ENCODE data around the gene OTP. TPM values are rescaled to one million over a fixed set of nuclear protein-coding genes. Genes with fewer than 3 reads are reported as not detected.

Gene OTP
- total and polyA plus RNA-seq, 3 experiments from 2014 or later: not detected

- CTCF ChIA-PET: interaction anchor here (1.7 kb wide), 1 partner anchor 1504 kb away, joined by 4 read pairs; no protein-coding TSS in a partner anchor
- peaks cover 0 to 7% (median 0%) of the 10 kb centered on the region in 3 donors for H3K36me3 Mint-ChIP-seq
- POLR2A ChIA-PET: no interaction called here
Observed at GRCh38 chr5:77629509-77630113, 8.9 kb downstream of the OTP start.

GRCh38 chr5:77628840-77629508, 9.5 kb downstream of the OTP start:
- Mint-ChIP-seq H3K4me1 (peaks cover 21 to 32% (median 25%) of the 10 kb centered on the region in 3 donors), H3K4me3 (peak overlapping the region; percentile 69 to 88 (median 82)), H3K27ac (peak overlapping the region in 2 of 8 donors; percentile 35 to 55), H3K9me3 (peaks cover 22 to 32% (median 28%) of the 10 kb centered on the region in 5 donors), H3K27me3 (peaks cover 67 to 90% of the 10 kb centered on the region in 2 donors), H3K36me3 (peaks cover 0 to 7% (median 0%) of the 10 kb centered on the region in 3 donors)
- H3K4me1 ChIP-seq (ENCODE audit: insufficient read depth, low read length): peaks cover 17% of the 10 kb centered on the region
- H3K27me3 ChIP-seq (ENCODE audit: insufficient read depth, low read length, poor library complexity, severe bottlenecking): peaks cover 58% of the 10 kb centered on the region
- ChIA-PET CTCF (no interaction called here), POLR2A (no interaction called here)
- DNase-seq: no peak
- H3K36me3 ChIP-seq (ENCODE audit: insufficient read depth, low read length): no peaks in the 10 kb centered on the region
- no peak overlapping the region for H3K27ac ChIP-seq (ENCODE audit: low read depth, low read length)
- H3K9me3 ChIP-seq (ENCODE audit: low read length): no peaks in the 10 kb centered on the region
- H3K4me3 ChIP-seq (ENCODE audit: low read length): no peak overlapping the region

More at GRCh38 chr5:77629509-77630113, 8.9 kb downstream of the OTP start:
- no peaks in the 10 kb centered on the region for H3K9me3 ChIP-seq (ENCODE audit: low read length)
- H3K4me1 Mint-ChIP-seq: peaks cover 21 to 32% (median 25%) of the 10 kb centered on the region in 3 donors
- peaks cover 17% of the 10 kb centered on the region for H3K4me1 ChIP-seq (ENCODE audit: insufficient read depth, low read length)
- H3K36me3 ChIP-seq (ENCODE audit: insufficient read depth, low read length): no peaks in the 10 kb centered on the region
- peaks cover 66 to 90% of the 10 kb centered on the region in 2 donors for H3K27me3 Mint-ChIP-seq
- peaks cover 22 to 32% (median 29%) of the 10 kb centered on the region in 5 donors for H3K9me3 Mint-ChIP-seq
- peak overlapping the region in 2 of 8 donors; percentile 16 to 55 for H3K27ac Mint-ChIP-seq
- H3K4me3 Mint-ChIP-seq: peak overlapping the region; percentile 69 to 88 (median 82)
- no peak for DNase-seq
- H3K4me3 ChIP-seq (ENCODE audit: low read length): no peak overlapping the region
- peaks cover 63% of the 10 kb centered on the region for H3K27me3 ChIP-seq (ENCODE audit: insufficient read depth, low read length, poor library complexity, severe bottlenecking)
- H3K27ac ChIP-seq (ENCODE audit: low read depth, low read length): no peak overlapping the region

- H3K9me3 Mint-ChIP-seq: peaks cover 18 to 32% (median 22%) of the 10 kb centered on the region in 5 donors
- Histone ChIP-seq H3K36me3 (ENCODE audit: insufficient read depth, low read length) (no peaks in the 10 kb centered on the region), H3K27me3 (ENCODE audit: insufficient read depth, low read length, poor library complexity, severe bottlenecking) (peaks cover 49% of the 10 kb centered on the region), H3K9me3 (ENCODE audit: low read length) (no peaks in the 10 kb centered on the region), H3K27ac (ENCODE audit: low read depth, low read length) (no peak overlapping the region), H3K4me3 (ENCODE audit: low read length) (no peak overlapping the region), H3K4me1 (ENCODE audit: insufficient read depth, low read length) (peaks cover 17% of the 10 kb centered on the region)
- ChIA-PET POLR2A (no interaction called here), CTCF (no interaction called here)
- H3K4me3 Mint-ChIP-seq: no peak overlapping the region
- peaks cover 58 to 90% of the 10 kb centered on the region in 2 donors for H3K27me3 Mint-ChIP-seq
- H3K4me1 Mint-ChIP-seq: peaks cover 21 to 32% (median 25%) of the 10 kb centered on the region in 3 donors
- no peak for DNase-seq
- peaks cover 0 to 7% (median 0%) of the 10 kb centered on the region in 3 donors for H3K36me3 Mint-ChIP-seq
- H3K27ac Mint-ChIP-seq: peak overlapping the region in 1 of 8 donors; percentile 35
Observed at GRCh38 chr5:77627869-77628674, 10.4 kb downstream of the OTP start.

GRCh38 chr5:77623203-77623740, 15.2 kb downstream of the OTP start:
- ChIA-PET CTCF (no interaction called here), POLR2A (no interaction called here)
- Histone ChIP-seq H3K4me1 (ENCODE audit: insufficient read depth, low read length) (no peaks in the 10 kb centered on the region), H3K36me3 (ENCODE audit: insufficient read depth, low read length) (no peaks in the 10 kb centered on the region), H3K27me3 (ENCODE audit: insufficient read depth, low read length, poor library complexity, severe bottlenecking) (peaks cover 8% of the 10 kb centered on the region), H3K4me3 (ENCODE audit: low read length) (no peak overlapping the region), H3K9me3 (ENCODE audit: low read length) (no peaks in the 10 kb centered on the region), H3K27ac (ENCODE audit: low read depth, low read length) (no peak overlapping the region)
- no peak for DNase-seq
- no peaks in the 10 kb centered on the region for H3K4me1 Mint-ChIP-seq
- no peak overlapping the region for H3K4me3 Mint-ChIP-seq
- H3K9me3 Mint-ChIP-seq: peaks cover 3 to 6% (median 4%) of the 10 kb centered on the region in 5 donors
- no peak overlapping the region for H3K27ac Mint-ChIP-seq
- peaks cover 33 to 78% of the 10 kb centered on the region in 2 donors for H3K27me3 Mint-ChIP-seq
- no peaks in the 10 kb centered on the region for H3K36me3 Mint-ChIP-seq

- no peaks in the 10 kb centered on the region for H3K9me3 ChIP-seq (ENCODE audit: low read length)
- no peaks in the 10 kb centered on the region for H3K36me3 ChIP-seq (ENCODE audit: insufficient read depth, low read length)
- no peaks in the 10 kb centered on the region for H3K36me3 Mint-ChIP-seq
- H3K27ac ChIP-seq (ENCODE audit: low read depth, low read length): no peak overlapping the region
- H3K27ac Mint-ChIP-seq: no peak overlapping the region
- no peaks in the 10 kb centered on the region for H3K4me1 Mint-ChIP-seq
- no peak overlapping the region for H3K4me3 Mint-ChIP-seq
- H3K27me3 ChIP-seq (ENCODE audit: insufficient read depth, low read length, poor library complexity, severe bottlenecking): no peaks in the 10 kb centered on the region
- CTCF ChIA-PET: no interaction called here
- peaks cover 0 to 4% (median 0%) of the 10 kb centered on the region in 5 donors for H3K9me3 Mint-ChIP-seq
- no peak overlapping the region for H3K4me3 ChIP-seq (ENCODE audit: low read length)
- no peaks in the 10 kb centered on the region for H3K4me1 ChIP-seq (ENCODE audit: insufficient read depth, low read length)
- peaks cover 25 to 80% of the 10 kb centered on the region in 2 donors for H3K27me3 Mint-ChIP-seq
- POLR2A ChIA-PET: interaction anchor here (0.6 kb wide), 1 partner anchor 15 kb away, joined by 3 read pairs; no protein-coding TSS in a partner anchor
- DNase-seq: no peak
Observed at GRCh38 chr5:77621440-77621839, 17.1 kb downstream of the OTP start.

- no peaks in the 10 kb centered on the region for H3K4me1 Mint-ChIP-seq
- H3K27me3 Mint-ChIP-seq: peaks cover 28 to 75% of the 10 kb centered on the region in 2 donors
- H3K27me3 ChIP-seq (ENCODE audit: insufficient read depth, low read length, poor library complexity, severe bottlenecking): no peaks in the 10 kb centered on the region
Observed at GRCh38 chr5:77620405-77620804, 18.1 kb downstream of the OTP start.

GRCh38 chr5:77616920-77617319, 21.6 kb downstream of the OTP start:
- Histone ChIP-seq H3K27ac (ENCODE audit: low read depth, low read length) (no peak overlapping the region), H3K4me3 (ENCODE audit: low read length) (no peak overlapping the region), H3K9me3 (ENCODE audit: low read length) (no peaks in the 10 kb centered on the region), H3K36me3 (ENCODE audit: insufficient read depth, low read length) (no peaks in the 10 kb centered on the region), H3K27me3 (ENCODE audit: insufficient read depth, low read length, poor library complexity, severe bottlenecking) (no peaks in the 10 kb centered on the region), H3K4me1 (ENCODE audit: insufficient read depth, low read length) (no peaks in the 10 kb centered on the region)
- Mint-ChIP-seq H3K36me3 (no peaks in the 10 kb centered on the region), H3K4me3 (no peak overlapping the region), H3K4me1 (no peaks in the 10 kb centered on the region), H3K9me3 (peaks cover 0 to 2% (median 0%) of the 10 kb centered on the region in 5 donors), H3K27me3 (peaks cover 21 to 48% of the 10 kb centered on the region in 2 donors), H3K27ac (no peak overlapping the region)
- CTCF ChIA-PET: no interaction called here
- POLR2A ChIA-PET: no interaction called here
- DNase-seq: no peak

More at GRCh38 chr5:77620405-77620804, 18.1 kb downstream of the OTP start:
- Histone ChIP-seq H3K9me3 (ENCODE audit: low read length) (no peaks in the 10 kb centered on the region), H3K36me3 (ENCODE audit: insufficient read depth, low read length) (no peaks in the 10 kb centered on the region), H3K4me3 (ENCODE audit: low read length) (no peak overlapping the region), H3K4me1 (ENCODE audit: insufficient read depth, low read length) (no peaks in the 10 kb centered on the region), H3K27ac (ENCODE audit: low read depth, low read length) (no peak overlapping the region)
- Mint-ChIP-seq H3K4me3 (no peak overlapping the region), H3K27ac (no peak overlapping the region), H3K9me3 (peaks cover 0 to 2% (median 0%) of the 10 kb centered on the region in 5 donors), H3K36me3 (no peaks in the 10 kb centered on the region)
- ChIA-PET POLR2A (no interaction called here), CTCF (no interaction called here)
- DNase-seq: no peak

Measured in CD8-positive, alpha-beta memory T cell (primary cell).